MCF 10A (cell line): ENCODE data around the gene TMEM107. TPM values are rescaled to one million over a fixed set of nuclear protein-coding genes. Genes with fewer than 3 reads are reported as not detected.

Experiments used
- BruUV-seq: library from RNA; stranded (reverse); fragments of 400-500 nt; replicated peaks from 2 replicates; lab custom pipeline; 2021; lab: Mats Ljungman, UMichigan
- CTCF ChIA-PET: fragments of 300-600 bp; sonication (Branson Sonifier 250); formaldehyde crosslinking; extraction: SDS; loops from one replicate; lab custom pipeline; 2021; ENCODE audit warnings: antibody characterized with exemption, inconsistent platforms; lab: Yijun Ruan, JAX
- POLR2A ChIA-PET: fragments of 300-600, 350-650 bp; sonication (Branson Sonifier 250); formaldehyde crosslinking; extraction: SDS; loops from one replicate; lab custom pipeline; 2020; ENCODE audit warnings: antibody characterized with exemption, inconsistent platforms; lab: Yijun Ruan, JAX
- DNase-seq: peaks from one replicate; pipeline ENCODE4 v3.0.0-alpha.2; 2018; ENCODE audit not compliant: unreplicated experiment
- H3K27ac Mint-ChIP-seq: one replicate; pipeline ENCODE4 v1.8.0; 2022; ENCODE audit warnings: mild to moderate bottlenecking, low read depth, mixed read lengths; ENCODE audit not compliant: unreplicated experiment
- H3K27me3 Mint-ChIP-seq: one replicate; pipeline ENCODE4 v1.8.0; 2022; ENCODE audit warnings: mixed read lengths; ENCODE audit not compliant: insufficient read depth, unreplicated experiment
- H3K36me3 Mint-ChIP-seq: one replicate; pipeline ENCODE4 v1.8.0; 2022; ENCODE audit warnings: mild to moderate bottlenecking, moderate library complexity, mixed read lengths; ENCODE audit not compliant: insufficient read depth, unreplicated experiment
- H3K4me1 Mint-ChIP-seq: one replicate; pipeline ENCODE4 v1.8.0; 2022; ENCODE audit warnings: mixed read lengths; ENCODE audit not compliant: insufficient read depth, unreplicated experiment
- H3K4me3 Mint-ChIP-seq: one replicate; pipeline ENCODE4 v1.8.0; 2022; ENCODE audit warnings: mild to moderate bottlenecking, moderate library complexity, mixed read lengths; ENCODE audit not compliant: unreplicated experiment
- H3K9me3 Mint-ChIP-seq: one replicate; pipeline ENCODE4 v1.8.0; 2022; ENCODE audit warnings: mixed read lengths; ENCODE audit not compliant: unreplicated experiment
- CTCF ChIP-seq: fragments of 200-600 bp; IDR thresholded peaks from one replicate; pipeline ENCODE4 v1.8.0; 2022; ENCODE audit warnings: antibody characterized with exemption, mild to moderate bottlenecking; ENCODE audit not compliant: unreplicated experiment
- intact Hi-C: fragments of 100-400 bp; cut with micrococcal nuclease; formaldehyde crosslinking; loops from 2 replicates; pipeline ENCODE4 v1.14.1; 2022
- total RNA-seq: library from RNA; stranded (reverse); gene quantifications from 2 replicates; pipeline ENCODE4 v1.2.3, GENCODE V29; 2022

Gene TMEM107
- total RNA-seq, 1 experiment from 2014 or later, result 8.4 TPM

DNA sequence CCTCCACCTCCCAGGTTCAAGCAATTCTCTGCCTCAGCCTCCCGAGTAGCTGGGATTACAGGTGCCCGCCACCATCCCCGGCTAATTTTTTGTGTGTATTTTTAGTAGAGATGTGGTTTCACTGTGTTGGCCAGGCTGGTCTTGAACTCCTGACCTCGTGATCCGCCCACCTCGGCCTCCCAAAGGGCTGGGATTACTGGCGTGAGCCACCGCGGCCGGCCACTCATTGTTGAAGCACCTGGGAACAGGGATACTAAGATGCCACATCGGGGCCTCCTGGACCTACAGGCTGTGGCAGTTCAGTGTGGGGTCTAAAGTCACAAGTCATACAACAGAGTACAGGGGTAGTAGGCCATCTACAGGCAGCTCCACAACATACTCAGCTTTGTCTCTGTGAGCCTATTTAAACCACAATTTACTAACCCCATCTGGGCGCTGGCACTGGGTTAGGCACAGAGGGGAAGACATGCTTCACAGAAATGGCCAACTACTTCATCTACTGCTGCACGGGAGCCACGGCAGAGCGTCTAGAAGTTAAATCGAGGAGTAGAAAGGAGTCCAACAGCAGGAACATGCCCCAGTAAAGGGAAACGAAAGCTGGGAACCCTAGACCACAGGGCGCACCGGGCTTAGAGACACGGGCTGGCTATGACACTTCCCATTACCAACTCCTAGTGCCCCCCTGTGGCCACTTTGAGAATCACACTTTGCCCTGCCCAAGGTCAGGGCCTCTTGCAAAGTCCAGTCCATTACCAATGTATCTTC lies 17.7 kb downstream of the TMEM107 start:
- DNase-seq, result peak; percentile 91
- CTCF ChIA-PET, result interaction anchor here (0.6 to 8.7 kb wide), 18 partner anchors 9 to 912 kb away, joined by 3 to 59 read pairs (median 4); partner anchors contain the start of genes HES7 and KRABD2
- Mint-ChIP-seq H3K4me3 (peak overlapping the region; percentile 21), H3K9me3 (no peaks in the 10 kb centered on the region), H3K36me3 (peaks cover 26% of the 10 kb centered on the region), H3K27me3 (no peaks in the 10 kb centered on the region), H3K4me1 (peaks cover 41% of the 10 kb centered on the region), H3K27ac (peak overlapping the region; percentile 24)
- peak; percentile 89 for TF ChIP-seq CTCF
- POLR2A ChIA-PET, result interaction anchor here (0.6 to 16.5 kb wide), 11 partner anchors 9 to 106 kb away, joined by 3 to 429 read pairs (median 9); partner anchors contain the start of genes ALOXE3, BORCS6, HES7 and TMEM107
- intact Hi-C loops, result loop anchor here (1.0 kb wide), 1 partner anchor 36 kb away; no protein-coding TSS in a partner anchor
- no TSS peak for BruUV-seq

- H3K36me3 Mint-ChIP-seq, result peaks cover 20% of the 10 kb centered on the region
- no peak for TF ChIP-seq CTCF
- H3K27ac Mint-ChIP-seq, result no peak overlapping the region
- H3K4me1 Mint-ChIP-seq, result peaks cover 38% of the 10 kb centered on the region
- ChIA-PET POLR2A (interaction anchor here (0.5 to 16.5 kb wide), 43 partner anchors 8 to 914 kb away, joined by 3 to 429 read pairs (median 5); partner anchors contain the start of genes ALOXE3, AURKB, BORCS6 and CNTROB), CTCF (interaction anchor here (0.6 to 8.7 kb wide), 6 partner anchors 17 to 66 kb away, joined by 3 to 59 read pairs (median 5); partner anchors contain the start of gene ALOXE3)
- no TSS peak for BruUV-seq
- no peaks in the 10 kb centered on the region for H3K27me3 Mint-ChIP-seq
- H3K4me3 Mint-ChIP-seq, result no peak overlapping the region
- intact Hi-C loops, result loop anchor here (1.0 kb wide), 1 partner anchor 17 kb away; no protein-coding TSS in a partner anchor
- peak; percentile 100 for DNase-seq
- H3K9me3 Mint-ChIP-seq, result no peaks in the 10 kb centered on the region
These were observed 19.8 kb downstream of the TMEM107 start for GRCh38 chr17:8156246-8156992.

- ChIA-PET POLR2A (interaction anchor here (0.6 to 16.5 kb wide), 27 partner anchors 8 to 679 kb away, joined by 3 to 429 read pairs (median 9); partner anchors contain the start of genes ALOXE3, AURKB, BORCS6 and CNTROB), CTCF (interaction anchor here (0.6 to 8.7 kb wide), 5 partner anchors 14 to 55 kb away, joined by 3 to 59 read pairs (median 3); partner anchors contain the start of gene ALOXE3)
- DNase-seq, result no peak
- TSS peak; percentile 43 for BruUV-seq
- no peaks in the 10 kb centered on the region for H3K9me3 Mint-ChIP-seq
- H3K36me3 Mint-ChIP-seq, result peaks cover 17% of the 10 kb centered on the region
- TF ChIP-seq CTCF, result no peak
- intact Hi-C loops, result loop anchor here (1.0 to 2.0 kb wide), 2 partner anchors 17 to 31 kb away; no protein-coding TSS in a partner anchor
- no peak overlapping the region for H3K27ac Mint-ChIP-seq
- H3K27me3 Mint-ChIP-seq, result no peaks in the 10 kb centered on the region
- H3K4me3 Mint-ChIP-seq, result no peak overlapping the region
- H3K4me1 Mint-ChIP-seq, result peaks cover 33% of the 10 kb centered on the region
These were observed 20.3 kb downstream of the TMEM107 start for GRCh38 chr17:8155996-8156245.
